CD14-positive monocyte (primary cell): ENCODE measurements around the gene FHIT. TPM values are rescaled to one million over a fixed set of nuclear protein-coding genes. Genes with fewer than 3 reads are reported as not detected.

Experiments used
- DNase-seq, 3 donors: peaks; one replicate each; pipeline ENCODE4 v3.0.0-alpha.2; 2011 to 2022
- H2AFZ ChIP-seq: 2 replicates; pipeline ENCODE4 v1.6.0; 2012; ENCODE audit warnings: mild to moderate bottlenecking, low read depth, low read length, inconsistent platforms; ENCODE audit not compliant: insufficient read depth, poor library complexity, severe bottlenecking
- H3K27ac ChIP-seq, 2 donors: 1 replicate in 1 of 2; 2 replicates in 1 of 2; pipeline ENCODE4 v1.5.1; 2012 to 2013; ENCODE audit warnings: low read length in 2 of 2, control low read depth in 1 of 2, inconsistent platforms in 1 of 2, low read depth in 1 of 2, mild to moderate bottlenecking in 1 of 2
- H3K27me3 ChIP-seq, 2 donors: one replicate each; pipeline versions ENCODE4 v1.6.0 to v1.6.1; 2011 to 2013; ENCODE audit warnings: low read length in 2 of 2; ENCODE audit not compliant: control insufficient read depth in 2 of 2, insufficient read depth in 2 of 2
- H3K36me3 ChIP-seq, 2 donors: replicated peaks in 1 of 2; 1 replicate in 1 of 2; 2 replicates in 1 of 2; pipeline versions ENCODE4 v1.5.1 to v1.6.1; 2012 to 2013; ENCODE audit warnings: low read length in 2 of 2, control low read depth in 1 of 2, inconsistent platforms in 1 of 2, mild to moderate bottlenecking in 1 of 2; ENCODE audit not compliant: insufficient read depth in 2 of 2, control insufficient read depth in 1 of 2
- H3K4me1 ChIP-seq, 2 donors: 1 replicate in 1 of 2; 2 replicates in 1 of 2; pipeline versions ENCODE4 v1.5.1 to v1.6.1; 2012 to 2013; ENCODE audit warnings: low read length in 2 of 2, control low read depth in 1 of 2, inconsistent platforms in 1 of 2, mild to moderate bottlenecking in 1 of 2, moderate library complexity in 1 of 2; ENCODE audit not compliant: insufficient read depth in 2 of 2, control insufficient read depth in 1 of 2
- H3K4me2 ChIP-seq: replicated peaks from 2 replicates; pipeline ENCODE3; 2012; ENCODE audit warnings: low read length, moderate library complexity, mild to moderate bottlenecking; ENCODE audit not compliant: poor library complexity, severe bottlenecking; ENCODE audit errors: extremely low read depth
- H3K4me3 ChIP-seq, 3 experiments: fragments of 200-600 bp in 1 of 3; sonication (generic) in 1 of 3; replicated peaks in 1 of 3; 1 replicate in 2 of 3; 2 replicates in 1 of 3; pipeline ENCODE4 v1.5.1; 2011 to 2013; ENCODE audit warnings: low read length in 3 of 3, mild to moderate bottlenecking in 3 of 3, control low read depth in 2 of 3, low read depth in 2 of 3, inconsistent platforms in 1 of 3, moderate library complexity in 1 of 3
- H3K79me2 ChIP-seq: 2 replicates; pipeline ENCODE4 v1.6.0; 2012; ENCODE audit warnings: mild to moderate bottlenecking, control low read depth, inconsistent platforms, low read length, moderate library complexity; ENCODE audit not compliant: insufficient read depth
- H3K9ac ChIP-seq: 2 replicates; pipeline ENCODE4 v1.6.0; 2017; ENCODE audit warnings: low read length, mild to moderate bottlenecking; ENCODE audit not compliant: insufficient read depth, poor library complexity, severe bottlenecking
- H3K9me3 ChIP-seq, 2 donors: replicated peaks in 1 of 2; 1 replicate in 1 of 2; 2 replicates in 1 of 2; pipeline versions ENCODE4 v1.5.1 to v1.6.1; 2012 to 2013; ENCODE audit warnings: low read length in 2 of 2, control low read depth in 1 of 2; ENCODE audit not compliant: control insufficient read depth in 1 of 2, insufficient read depth in 1 of 2
- H4K20me1 ChIP-seq: 2 replicates; pipeline ENCODE4 v1.6.0; 2012; ENCODE audit warnings: mild to moderate bottlenecking, low read length, control low read depth, moderate library complexity; ENCODE audit not compliant: insufficient read depth
- H3K27ac Mint-ChIP-seq, 7 donors: one replicate each; pipeline ENCODE4 v1.8.0; 2020; ENCODE audit warnings: mild to moderate bottlenecking in 7 of 7, mixed read lengths in 7 of 7, moderate library complexity in 6 of 7, inconsistent platforms in 2 of 7
- H3K27me3 Mint-ChIP-seq, 3 donors: one replicate each; pipeline ENCODE4 v1.8.0; 2021 to 2022; ENCODE audit warnings: low read depth in 3 of 3, mild to moderate bottlenecking in 3 of 3, mixed read lengths in 3 of 3, moderate library complexity in 3 of 3, inconsistent platforms in 1 of 3
- H3K36me3 Mint-ChIP-seq, 2 donors: one replicate each; pipeline ENCODE4 v1.8.0; 2020; ENCODE audit warnings: mixed read lengths in 2 of 2, inconsistent platforms in 1 of 2, mild to moderate bottlenecking in 1 of 2
- H3K4me1 Mint-ChIP-seq: one replicate; pipeline ENCODE4 v1.8.0; 2020; ENCODE audit warnings: mild to moderate bottlenecking, mixed read lengths
- H3K4me3 Mint-ChIP-seq, 2 donors: one replicate each; pipeline ENCODE4 v1.8.0; 2020; ENCODE audit warnings: mild to moderate bottlenecking in 2 of 2, mixed read lengths in 2 of 2, moderate library complexity in 1 of 2
- H3K9me3 Mint-ChIP-seq, 7 donors: one replicate each; pipeline ENCODE4 v1.8.0; 2020 to 2022; ENCODE audit warnings: mixed read lengths in 7 of 7, mild to moderate bottlenecking in 6 of 7, moderate library complexity in 6 of 7, inconsistent platforms in 2 of 7
- WGBS: methylation state at CpG from one replicate; pipeline ENCODE4 v1.1.5; 2013; ENCODE audit warnings: missing lambda C conversion rate; ENCODE audit not compliant: insufficient coverage; 5-methylcytosine and 5-hydroxymethylcytosine counted together
- intact Hi-C, 2 donors: fragments of 100-400 bp; cut with micrococcal nuclease; formaldehyde crosslinking; loops; one replicate each; pipeline versions ENCODE4 v1.15.0 to v1.15.1; 2023
- polyA plus RNA-seq, 3 donors: library from polyadenylated mRNA; depleted of rRNA in 1 of 3; unstranded in 2 of 3; stranded (reverse) in 1 of 3; fragments of 300-500 nt in 2 of 3; fragments of >200 nt in 1 of 3; fragmentation: Illumina TruSeq in 2 of 3; gene quantifications; 1 replicate in 2 of 3; 2 replicates in 1 of 3; pipeline ENCODE4 v1.2.3, GENCODE V29; 2012 to 2021
- TF ChIP-seq, protein P1 (sequence below): fragments of 200-600 bp; IDR thresholded peaks from one replicate; pipeline ENCODE4 v1.8.0; 2022; ENCODE audit warnings: antibody characterized with exemption, mild to moderate bottlenecking

Gene FHIT
- polyA plus RNA-seq, 3 donors, result 1.7 to 3.4 (median 3.2) TPM

DNA sequence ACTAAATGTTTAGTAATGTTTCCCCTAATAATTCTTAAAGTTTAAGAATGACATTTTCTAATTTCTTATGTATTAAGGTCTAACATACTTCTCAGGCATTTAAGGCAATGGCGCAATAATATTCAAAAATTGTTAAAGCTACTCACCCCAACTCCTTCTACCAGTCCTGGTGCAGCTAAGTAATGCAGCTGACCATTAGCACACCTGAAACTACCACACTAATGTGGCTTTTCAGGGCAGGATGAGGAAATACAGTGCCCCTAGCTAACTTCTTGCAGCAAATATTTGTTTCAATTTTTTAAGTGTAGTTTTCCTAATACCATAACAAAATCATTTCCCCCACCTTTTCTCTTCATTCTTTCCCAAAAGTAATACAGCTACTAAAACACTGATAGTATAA, 827.7 kb downstream of the FHIT start:
- no peak overlapping the region for H2AFZ ChIP-seq
- H3K9ac ChIP-seq, result no peak overlapping the region
- no peaks in the 10 kb centered on the region for H3K4me1 Mint-ChIP-seq
- no peaks in the 10 kb centered on the region for H3K36me3 Mint-ChIP-seq
- H3K4me3 Mint-ChIP-seq, result no peak overlapping the region
- no peaks in the 10 kb centered on the region for H3K79me2 ChIP-seq
- no peak overlapping the region for H3K27ac ChIP-seq
- WGBS, result no CpG with 5 or more reads among the region's 1 CpG
- intact Hi-C loops, result no loop called here
- no peak for DNase-seq
- H3K9me3 ChIP-seq, result no peaks in the 10 kb centered on the region
- peaks cover 0 to 3% (median 0%) of the 10 kb centered on the region in 7 donors for H3K9me3 Mint-ChIP-seq
- TF ChIP-seq, protein P1, sequence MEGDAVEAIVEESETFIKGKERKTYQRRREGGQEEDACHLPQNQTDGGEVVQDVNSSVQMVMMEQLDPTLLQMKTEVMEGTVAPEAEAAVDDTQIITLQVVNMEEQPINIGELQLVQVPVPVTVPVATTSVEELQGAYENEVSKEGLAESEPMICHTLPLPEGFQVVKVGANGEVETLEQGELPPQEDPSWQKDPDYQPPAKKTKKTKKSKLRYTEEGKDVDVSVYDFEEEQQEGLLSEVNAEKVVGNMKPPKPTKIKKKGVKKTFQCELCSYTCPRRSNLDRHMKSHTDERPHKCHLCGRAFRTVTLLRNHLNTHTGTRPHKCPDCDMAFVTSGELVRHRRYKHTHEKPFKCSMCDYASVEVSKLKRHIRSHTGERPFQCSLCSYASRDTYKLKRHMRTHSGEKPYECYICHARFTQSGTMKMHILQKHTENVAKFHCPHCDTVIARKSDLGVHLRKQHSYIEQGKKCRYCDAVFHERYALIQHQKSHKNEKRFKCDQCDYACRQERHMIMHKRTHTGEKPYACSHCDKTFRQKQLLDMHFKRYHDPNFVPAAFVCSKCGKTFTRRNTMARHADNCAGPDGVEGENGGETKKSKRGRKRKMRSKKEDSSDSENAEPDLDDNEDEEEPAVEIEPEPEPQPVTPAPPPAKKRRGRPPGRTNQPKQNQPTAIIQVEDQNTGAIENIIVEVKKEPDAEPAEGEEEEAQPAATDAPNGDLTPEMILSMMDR, result no peak
- H3K27me3 Mint-ChIP-seq, result peaks cover 0 to 2% (median 0%) of the 10 kb centered on the region in 3 donors
- no peaks in the 10 kb centered on the region for H4K20me1 ChIP-seq
- H3K4me2 ChIP-seq, result no peak overlapping the region
- H3K36me3 ChIP-seq, result no peaks in the 10 kb centered on the region
- H3K4me1 ChIP-seq, result no peaks in the 10 kb centered on the region
- no peak overlapping the region for H3K27ac Mint-ChIP-seq
- H3K4me3 ChIP-seq, result no peak overlapping the region
- H3K27me3 ChIP-seq, result no peaks in the 10 kb centered on the region

DNA sequence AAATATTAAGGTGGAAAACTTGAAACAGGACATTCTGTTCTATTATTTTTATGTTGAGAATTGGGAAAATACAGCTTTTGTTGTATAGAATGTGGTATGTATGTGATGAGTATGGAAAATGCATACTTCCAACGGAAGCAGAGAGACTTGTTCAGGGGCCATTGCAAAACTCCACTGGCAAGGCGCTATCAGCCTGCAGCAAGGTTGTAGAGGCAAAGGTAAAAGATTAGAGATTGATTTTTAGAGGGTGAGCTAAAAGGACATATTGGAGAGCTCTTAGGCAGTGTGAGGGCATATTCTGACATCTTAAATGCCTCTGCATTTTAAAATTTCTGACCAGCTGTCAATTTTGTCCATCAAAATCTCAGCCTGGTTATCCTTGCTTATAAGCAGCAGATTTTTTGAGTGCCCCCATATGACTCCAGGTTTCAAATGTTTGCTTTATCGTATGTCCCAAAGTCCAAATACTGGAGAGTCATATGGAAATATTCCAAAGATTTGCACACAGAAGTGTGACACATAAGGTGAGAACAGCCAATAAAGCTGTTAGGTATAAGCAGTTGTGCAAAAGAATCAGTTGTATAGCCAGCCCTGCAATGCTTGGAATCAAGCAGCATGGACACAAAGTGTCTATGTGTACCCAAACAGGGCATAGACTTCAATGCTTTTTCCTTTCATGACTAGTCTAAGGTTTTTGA, 829.4 kb downstream of the FHIT start:
- H3K9me3 Mint-ChIP-seq, result peaks cover 0 to 3% (median 0%) of the 10 kb centered on the region in 7 donors
- H3K27ac Mint-ChIP-seq, result no peak overlapping the region
- H3K36me3 Mint-ChIP-seq, result no peaks in the 10 kb centered on the region
- no peaks in the 10 kb centered on the region for H3K79me2 ChIP-seq
- H4K20me1 ChIP-seq, result no peaks in the 10 kb centered on the region
- no peak overlapping the region for H2AFZ ChIP-seq
- no peak overlapping the region for H3K9ac ChIP-seq
- no peaks in the 10 kb centered on the region for H3K9me3 ChIP-seq
- peaks cover 0 to 2% (median 0%) of the 10 kb centered on the region in 3 donors for H3K27me3 Mint-ChIP-seq
- no peaks in the 10 kb centered on the region for H3K4me1 Mint-ChIP-seq
- H3K4me2 ChIP-seq, result no peak overlapping the region
- no peaks in the 10 kb centered on the region for H3K4me1 ChIP-seq
- WGBS, result 100% methylated on average over 2 of the region's 3 CpGs
- no peaks in the 10 kb centered on the region for H3K36me3 ChIP-seq
- DNase-seq, result no peak
- TF ChIP-seq, protein P1, result no peak
- no peaks in the 10 kb centered on the region for H3K27me3 ChIP-seq
- H3K27ac ChIP-seq, result no peak overlapping the region
- H3K4me3 Mint-ChIP-seq, result no peak overlapping the region
- H3K4me3 ChIP-seq, result no peak overlapping the region
- intact Hi-C loops, result no loop called here
